Fibroblast of lung (primary cell): ENCODE results near the gene TPH2.

Experiments used
- EZH2 ChIP-seq: IDR thresholded peaks from 2 replicates; pipeline ENCODE4 v1.5.1; 2012; ENCODE audit warnings: low read length, control low read depth, mild to moderate bottlenecking; ENCODE audit errors: missing control alignments
- TF ChIP-seq, protein P1 (sequence below), 2 donors: IDR thresholded peaks in 1 of 2; conservative IDR thresholded peaks in 1 of 2; 1 replicate in 1 of 2; 2 replicates in 1 of 2; pipeline ENCODE4 v1.5.1; 2011 to 2012; ENCODE audit warnings: low read length in 2 of 2, control low read depth in 1 of 2, inconsistent platforms in 1 of 2, low read depth in 1 of 2, mild to moderate bottlenecking in 1 of 2

DNA sequence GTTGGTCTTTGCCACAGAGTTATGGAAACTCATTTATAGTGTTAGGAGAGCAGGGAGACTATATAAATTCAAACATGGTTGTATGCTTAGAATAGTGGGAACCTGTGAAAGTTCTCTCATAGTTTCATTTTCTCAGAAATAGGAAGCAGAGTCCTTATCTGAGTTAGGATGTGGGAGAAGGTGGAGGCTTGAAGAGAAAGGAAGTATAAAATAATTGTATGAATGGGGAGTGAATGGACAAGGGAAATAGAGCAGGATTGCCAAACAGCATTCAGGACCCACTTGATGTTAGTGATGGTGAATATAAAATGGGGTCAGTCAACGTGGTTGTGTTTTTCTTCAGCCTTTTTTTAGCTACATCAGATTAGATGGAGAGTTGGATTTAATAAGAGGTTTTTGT is 34.0 kb upstream of the TPH2 start:
- no peak for TF ChIP-seq EZH2
- TF ChIP-seq, protein P1, sequence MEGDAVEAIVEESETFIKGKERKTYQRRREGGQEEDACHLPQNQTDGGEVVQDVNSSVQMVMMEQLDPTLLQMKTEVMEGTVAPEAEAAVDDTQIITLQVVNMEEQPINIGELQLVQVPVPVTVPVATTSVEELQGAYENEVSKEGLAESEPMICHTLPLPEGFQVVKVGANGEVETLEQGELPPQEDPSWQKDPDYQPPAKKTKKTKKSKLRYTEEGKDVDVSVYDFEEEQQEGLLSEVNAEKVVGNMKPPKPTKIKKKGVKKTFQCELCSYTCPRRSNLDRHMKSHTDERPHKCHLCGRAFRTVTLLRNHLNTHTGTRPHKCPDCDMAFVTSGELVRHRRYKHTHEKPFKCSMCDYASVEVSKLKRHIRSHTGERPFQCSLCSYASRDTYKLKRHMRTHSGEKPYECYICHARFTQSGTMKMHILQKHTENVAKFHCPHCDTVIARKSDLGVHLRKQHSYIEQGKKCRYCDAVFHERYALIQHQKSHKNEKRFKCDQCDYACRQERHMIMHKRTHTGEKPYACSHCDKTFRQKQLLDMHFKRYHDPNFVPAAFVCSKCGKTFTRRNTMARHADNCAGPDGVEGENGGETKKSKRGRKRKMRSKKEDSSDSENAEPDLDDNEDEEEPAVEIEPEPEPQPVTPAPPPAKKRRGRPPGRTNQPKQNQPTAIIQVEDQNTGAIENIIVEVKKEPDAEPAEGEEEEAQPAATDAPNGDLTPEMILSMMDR (conservative IDR thresholded peaks at IDR 0.05 in 1 of 2, IDR thresholded peaks at IDR 0.05 in 1 of 2; ENCODE audit: low read depth in 1 of 2, low read length in 2 of 2): no peak
